NCI-H69 (cell line): Measurements from ENCODE around the gene PSPN.
A peak's percentile ranks its signal among the peaks of the same experiment; 100 is the strongest.
"Not testable (repeated sequence)": the region's sequence is repeated elsewhere in the genome, so short reads cannot be mapped to it uniquely, and the experiment has no call there.

Experiments used
- DNase-seq: peaks from one replicate; lab custom pipeline; 2025; lab: John Stamatoyannopoulos, UW

The PSPN gene

GRCh38 chr19:6373096-6373812 is 2.5 kb downstream of the PSPN start:
- peak; percentile 99 for DNase-seq

GRCh38 chr19:6372594-6373095 is 3.1 kb downstream of the PSPN start, which contains the start of gene ALKBH7:
Gene ALKBH7, plus strand, starts transcription at chr19:6372794. Its CDS starts 27 bp downstream, at chr19:6372821.
- peak; percentile 100 for DNase-seq

GRCh38 chr19:6364353-6364752 is 11.4 kb downstream of the PSPN start:
- no peak for DNase-seq

DNA sequence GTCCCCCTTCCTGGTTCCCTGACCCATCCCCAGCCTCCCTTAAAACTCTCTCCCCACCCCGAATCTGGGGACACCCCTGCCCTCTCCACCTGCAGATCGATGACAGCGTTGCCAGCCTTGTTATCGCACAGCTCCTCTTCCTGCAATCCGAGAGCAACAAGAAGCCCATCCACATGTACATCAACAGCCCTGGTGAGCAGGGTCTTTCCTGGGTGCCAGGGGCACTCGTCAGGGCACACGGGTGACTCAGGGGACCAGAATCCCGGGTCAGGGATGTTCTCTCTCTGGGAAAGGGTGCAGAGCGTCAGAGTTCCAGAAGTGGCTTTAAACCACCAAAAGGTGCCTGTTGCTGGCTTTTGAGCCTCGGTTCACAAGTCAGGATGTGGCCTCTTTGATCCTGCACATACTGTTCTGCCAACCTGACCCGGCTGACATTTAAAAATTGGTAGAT is 13.4 kb downstream of the PSPN start:
- DNase-seq, result no peak

DNA sequence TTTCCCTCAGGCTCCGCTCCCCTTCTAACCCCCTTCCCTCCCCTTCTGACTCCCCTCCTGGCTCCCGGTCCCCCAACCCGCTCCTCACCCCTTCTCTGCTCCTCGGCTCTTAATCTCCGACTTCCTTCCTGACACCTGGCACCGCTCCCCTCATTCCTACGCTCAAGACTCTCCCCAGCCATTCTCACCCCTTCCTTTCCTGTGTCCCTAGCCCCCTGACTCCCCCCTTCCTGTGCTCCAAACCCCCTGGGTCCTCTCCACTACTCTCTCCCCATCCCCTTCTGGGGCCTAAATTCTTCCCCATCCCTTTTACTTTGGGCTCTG is 13.7 kb downstream of the PSPN start:
- DNase-seq, result peak; percentile 56

DNA sequence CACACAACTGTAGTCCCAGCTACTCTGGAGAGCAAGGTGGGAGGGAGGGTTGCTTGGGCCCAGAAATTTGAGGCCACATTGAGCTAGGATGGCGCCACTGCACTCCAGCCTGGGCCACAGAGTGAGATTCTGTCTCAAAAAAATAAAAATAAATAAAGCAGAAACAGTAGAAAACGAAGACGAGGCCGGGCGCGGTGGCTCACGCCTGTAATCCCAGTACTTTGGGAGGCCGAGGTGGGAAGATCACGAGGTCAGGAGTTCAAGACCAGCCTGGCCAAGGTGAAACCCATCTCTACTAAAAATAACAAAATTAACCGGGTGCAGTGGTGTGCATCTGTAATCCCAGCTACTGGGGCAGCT is 14.9 kb downstream of the PSPN start:
- DNase-seq, result not testable (repeated sequence)

DNA sequence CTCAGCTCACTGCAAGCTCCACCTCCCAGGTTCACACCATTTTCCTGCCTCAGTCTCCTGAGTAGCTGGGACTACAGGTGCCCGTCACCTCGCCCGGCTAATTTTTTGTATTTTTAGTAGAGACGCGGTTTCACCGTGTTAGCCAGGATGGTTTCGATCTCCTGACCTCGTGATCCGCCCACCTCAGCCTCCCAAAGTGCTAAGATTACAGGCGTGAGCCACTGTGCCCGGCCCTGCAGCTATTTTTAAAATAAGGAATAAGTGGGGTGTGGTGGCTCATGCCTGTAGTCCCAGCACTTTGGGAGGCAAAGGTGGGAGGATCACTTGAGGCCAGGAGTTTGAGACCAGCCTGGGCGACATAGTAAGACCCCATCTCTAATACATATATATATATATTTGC is 15.3 kb downstream of the PSPN start:
- not testable (repeated sequence) for DNase-seq

DNA sequence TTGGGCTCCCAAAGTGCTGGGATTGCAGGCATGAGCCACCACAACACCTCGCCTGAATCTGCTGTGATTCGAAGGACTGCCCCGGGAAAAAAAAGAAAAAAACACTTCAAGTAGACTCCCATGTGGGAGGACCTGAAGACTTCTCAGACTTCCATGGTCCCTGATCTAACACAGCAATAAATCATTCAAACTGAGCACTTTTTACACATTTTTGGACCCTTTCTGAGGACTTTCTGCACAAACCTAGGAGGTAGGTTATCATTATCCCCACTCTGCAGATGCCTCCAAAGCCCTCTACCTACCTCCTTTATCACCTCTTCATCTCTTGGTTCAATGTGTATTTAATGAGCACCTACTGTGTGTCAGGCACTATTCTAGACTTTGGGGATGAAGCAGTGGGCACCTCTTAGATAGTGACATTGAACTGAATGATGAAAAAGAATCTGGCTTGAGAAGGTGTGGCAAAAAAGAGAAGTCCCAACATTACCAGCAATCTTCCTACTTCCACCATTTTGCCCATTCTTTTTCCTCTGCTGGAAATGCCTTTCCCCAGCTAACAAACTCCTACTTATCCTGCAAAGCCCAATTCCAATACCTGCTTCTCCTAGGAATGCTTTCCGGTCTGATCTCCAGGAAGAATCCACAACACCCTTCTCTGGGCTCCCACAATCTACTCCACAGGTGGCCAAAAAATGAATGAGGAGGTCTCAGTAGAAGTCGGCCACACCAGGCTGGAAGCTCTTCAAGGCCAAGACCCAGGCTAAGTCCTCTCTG is 16.0 kb downstream of the PSPN start:
- no peak for DNase-seq

DNA sequence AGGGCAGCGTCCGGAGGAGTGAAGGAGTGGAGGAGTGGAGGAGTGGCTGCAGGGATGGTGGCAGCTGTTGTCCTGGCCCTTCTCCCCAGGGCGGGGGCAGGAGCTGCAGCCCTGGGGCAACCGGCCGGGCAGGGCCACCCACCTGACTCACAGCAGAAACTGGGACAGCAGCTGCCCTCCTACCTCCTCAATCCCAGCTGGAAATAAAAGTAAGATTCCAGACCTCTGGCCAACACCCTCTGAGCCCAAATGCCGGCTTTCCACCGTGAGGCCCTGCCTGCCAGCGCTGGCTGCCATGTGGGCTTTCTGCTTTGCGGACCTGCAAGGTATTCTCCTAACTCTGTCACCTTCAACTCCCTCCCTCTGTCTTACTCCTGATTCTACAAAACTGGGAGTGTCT is 17.7 kb downstream of the PSPN start:
- peak; percentile 21 for DNase-seq

- DNase-seq, result no peak
Measured at GRCh38 chr19:6357174-6357573, 18.6 kb downstream of the PSPN start.

DNA sequence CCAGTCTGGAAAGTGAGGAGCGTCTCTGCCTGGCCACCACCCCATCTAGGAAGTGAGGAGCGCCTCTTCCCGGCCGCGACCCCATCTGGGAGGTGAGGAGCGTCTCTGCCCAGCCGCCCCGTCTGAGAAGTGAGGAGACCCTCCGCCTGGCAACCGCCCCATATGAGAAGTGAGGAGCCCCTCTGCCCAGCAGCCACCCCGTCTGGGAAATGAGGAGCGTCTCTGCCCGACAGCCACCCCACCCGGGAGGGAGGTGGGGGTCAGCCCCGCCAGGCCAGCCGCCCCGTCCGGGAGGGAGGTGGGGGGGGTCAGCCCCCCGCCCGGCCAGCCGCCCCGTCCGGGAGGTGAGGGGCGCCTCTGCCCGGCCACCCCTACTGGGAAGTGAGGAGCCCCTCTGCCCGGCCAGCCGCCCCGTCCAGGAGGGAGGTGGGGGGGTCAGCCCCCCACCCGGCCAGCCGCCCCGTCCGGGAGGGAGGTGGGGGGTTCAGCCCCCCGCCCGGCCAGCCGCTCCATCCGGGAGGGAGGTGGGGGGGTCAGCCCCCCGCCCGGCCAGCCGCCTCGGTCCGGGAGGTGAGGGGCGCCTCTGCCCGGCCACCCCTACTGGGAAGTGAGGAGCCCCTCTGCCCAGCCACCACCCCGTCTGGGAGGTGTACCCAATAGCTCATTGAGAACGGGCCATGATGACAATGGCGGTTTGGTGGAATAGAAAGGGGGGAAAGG is 20.3 kb downstream of the PSPN start:
- DNase-seq, result not testable (repeated sequence)

DNA sequence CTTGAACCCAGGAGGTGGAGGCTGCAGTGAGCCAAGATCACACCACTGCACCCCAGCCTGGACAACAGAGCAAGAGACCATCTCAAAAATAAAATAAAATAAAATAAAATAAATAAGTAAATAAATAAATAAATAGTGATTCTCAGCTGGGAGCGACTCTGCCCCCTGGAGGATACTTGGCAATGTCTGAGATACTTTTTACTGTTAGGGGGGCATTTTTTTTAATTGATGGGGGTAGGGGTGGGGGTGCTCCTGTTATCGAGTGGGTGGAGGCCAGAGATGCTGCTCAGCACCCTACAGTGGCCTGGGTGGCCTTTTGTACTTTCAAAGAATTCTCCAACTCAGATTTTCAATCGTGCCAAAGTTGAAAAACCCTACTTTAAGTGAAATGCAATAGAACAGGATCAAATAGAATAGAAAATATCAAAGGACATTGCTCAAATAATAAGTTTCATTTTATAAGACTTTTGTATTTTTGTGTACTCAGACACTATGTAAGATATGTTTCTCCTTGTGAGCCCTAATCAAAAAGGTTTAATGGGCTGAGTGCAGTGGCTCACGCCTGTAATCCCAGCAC is 21.5 kb downstream of the PSPN start:
- no peak for DNase-seq

DNA sequence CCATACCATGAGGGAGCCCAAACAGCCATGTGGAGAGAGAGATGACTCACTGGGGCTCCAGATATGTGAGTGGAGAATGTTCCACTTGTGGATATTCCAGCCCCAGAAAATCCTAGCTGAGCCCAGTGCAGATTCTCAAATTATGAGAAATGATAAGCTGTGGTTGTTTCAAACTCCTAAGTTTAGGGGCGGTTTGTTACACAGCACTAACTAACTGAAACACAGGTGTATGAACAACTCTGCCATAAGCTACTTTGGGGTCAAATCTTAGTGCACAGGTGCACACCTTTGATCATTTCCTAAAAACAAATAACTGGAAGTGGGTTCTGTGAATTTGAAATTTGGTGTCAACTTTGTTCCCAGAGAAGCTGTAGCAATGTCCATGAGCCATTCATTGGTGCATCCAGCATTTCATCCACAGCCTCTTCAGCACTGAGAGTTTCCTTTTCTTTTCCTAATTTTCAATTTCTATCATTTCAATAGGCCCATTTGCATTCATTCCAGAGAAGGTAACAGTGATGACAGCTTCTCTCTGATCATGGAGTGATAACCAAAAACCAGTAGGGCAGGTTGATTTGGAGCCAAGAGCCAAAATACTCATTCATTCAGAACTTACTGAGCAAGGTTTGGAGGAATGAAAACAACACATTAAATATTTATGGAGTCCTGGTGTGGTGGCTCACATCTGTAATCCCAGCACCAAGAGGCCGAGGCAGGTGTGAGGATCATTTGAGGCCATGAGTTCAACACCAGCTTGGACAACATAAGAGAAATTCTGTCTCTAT is 23.2 kb downstream of the PSPN start:
- DNase-seq, result no peak

DNA sequence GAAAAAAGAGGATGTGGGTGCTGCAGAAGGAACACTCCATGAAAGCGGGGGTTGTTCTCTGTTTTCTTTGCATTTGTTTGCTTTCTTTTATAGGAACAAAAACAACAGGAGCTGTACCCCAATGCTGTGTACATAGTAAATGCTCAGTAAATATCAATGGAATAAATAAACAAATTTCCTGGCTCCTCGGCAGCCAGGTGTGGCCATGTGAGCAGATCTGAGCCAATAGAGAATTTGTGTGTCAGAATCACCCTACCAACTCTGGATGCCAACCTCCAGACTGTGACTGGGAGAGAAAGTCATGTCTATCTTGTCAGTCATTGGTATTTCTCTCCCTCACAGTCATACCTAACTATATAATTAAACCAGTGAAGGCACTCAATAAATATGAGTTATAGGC is 25.0 kb downstream of the PSPN start:
- DNase-seq, result no peak

GRCh38 chr19:6349271-6349670 is 26.5 kb downstream of the PSPN start:
- not testable (repeated sequence) for DNase-seq

- DNase-seq, result no peak
Measured at GRCh38 chr19:6343462-6343861, 32.3 kb downstream of the PSPN start.

DNA sequence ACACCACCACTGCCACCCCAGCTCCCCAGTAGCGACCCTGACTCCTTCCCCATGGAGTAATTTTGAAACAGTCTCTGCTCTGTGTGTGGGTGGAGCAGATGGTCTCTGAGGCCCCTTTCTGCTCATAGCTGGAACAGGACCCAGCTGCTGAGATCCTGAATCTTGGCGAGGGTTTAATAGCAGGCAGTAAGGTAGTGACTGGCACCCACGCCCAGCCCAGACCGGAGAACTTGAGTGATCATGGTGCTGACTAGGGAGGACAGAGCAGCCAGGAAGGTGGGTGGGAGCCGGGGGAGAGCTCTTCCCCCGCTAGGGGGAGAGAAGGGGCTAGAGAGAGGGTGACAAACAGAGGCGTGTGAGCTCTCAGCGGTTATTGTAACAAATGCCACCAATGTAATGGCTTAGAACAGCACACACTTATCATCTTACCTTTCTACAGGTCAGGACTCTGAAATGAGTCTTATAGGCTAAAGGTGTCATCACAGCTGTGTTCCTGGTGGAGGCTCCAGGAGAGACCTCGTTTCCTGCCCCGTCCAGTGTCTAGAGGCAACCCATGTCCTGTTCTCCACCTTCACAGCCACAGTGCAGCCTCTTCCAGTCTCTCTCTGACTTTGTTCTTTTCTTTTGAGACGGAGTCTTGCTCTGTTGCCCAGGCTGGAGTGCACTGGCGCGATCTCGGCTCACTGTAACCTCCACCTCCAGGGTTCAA is 35.1 kb downstream of the PSPN start:
- no peak for DNase-seq

- DNase-seq, result no peak
Measured at GRCh38 chr19:6334490-6335285, 41.0 kb downstream of the PSPN start.

- no peak for DNase-seq
Measured at GRCh38 chr19:6333439-6333838, 42.3 kb downstream of the PSPN start, which contains the start of gene ACER1. Gene ACER1, minus strand, starts transcription at chr19:6333612. Its CDS starts 61 bp downstream, at chr19:6333551.

DNA sequence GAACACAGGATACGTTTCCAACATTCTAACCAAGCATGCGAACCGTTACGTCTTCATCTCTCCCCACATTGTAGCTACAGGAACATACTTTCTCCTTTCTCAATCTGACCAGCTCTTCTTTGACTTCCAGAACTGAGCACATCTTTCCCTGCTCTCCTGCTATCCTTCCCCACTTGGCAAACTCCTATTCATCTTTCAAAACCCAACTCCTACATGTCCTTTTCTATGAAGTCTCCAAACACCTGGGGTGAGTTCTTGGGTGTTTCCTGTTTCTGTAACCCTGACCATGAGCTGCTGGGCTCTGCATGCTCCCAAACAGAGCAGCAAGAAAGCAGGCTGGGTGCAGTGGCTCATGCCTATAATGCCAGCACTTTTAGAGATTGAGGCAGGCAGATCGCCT is 48.9 kb downstream of the PSPN start:
- no peak for DNase-seq
